Retinal pigment epithelial cell (primary cell): ENCODE results near the gene EPB41L4A.
A peak's percentile ranks its signal among the peaks of the same experiment; 100 is the strongest.

Experiments
- DNase-seq: peaks from one replicate; pipeline ENCODE4 v3.0.0-alpha.2; 2010; ENCODE audit warnings: low read depth
- H3K4me3 ChIP-seq: 2 replicates; pipeline ENCODE4 v1.5.1; 2011; ENCODE audit warnings: mild to moderate bottlenecking, low read length, control low read depth, moderate library complexity
- CTCF ChIP-seq: conservative IDR thresholded peaks from 2 replicates; pipeline ENCODE4 v1.5.1; 2011; ENCODE audit warnings: low read depth, low read length, control low read depth, inconsistent platforms

Gene EPB41L4A

GRCh38 chr5:112353678-112354077 is 65.4 kb downstream of the EPB41L4A start:
- no peak overlapping the region for H3K4me3 ChIP-seq
- no peak for DNase-seq
- TF ChIP-seq CTCF: no peak

- no peak overlapping the region for H3K4me3 ChIP-seq
- TF ChIP-seq CTCF: no peak
- peak; percentile 60 for DNase-seq
These were observed 67.9 kb downstream of the EPB41L4A start for GRCh38 chr5:112351225-112351624.

- DNase-seq: no peak
- H3K4me3 ChIP-seq: no peak overlapping the region
- no peak for TF ChIP-seq CTCF
These were observed 68.5 kb downstream of the EPB41L4A start for GRCh38 chr5:112350626-112351025.

GRCh38 chr5:112349371-112349770 is 69.7 kb downstream of the EPB41L4A start:
- TF ChIP-seq CTCF: no peak
- H3K4me3 ChIP-seq: no peak overlapping the region
- DNase-seq: no peak

- no peak for DNase-seq
- TF ChIP-seq CTCF: no peak
- no peak overlapping the region for H3K4me3 ChIP-seq
These were observed 70.2 kb downstream of the EPB41L4A start for GRCh38 chr5:112348915-112349314.

- no peak for DNase-seq
- H3K4me3 ChIP-seq: no peak overlapping the region
- TF ChIP-seq CTCF: no peak
These were observed 70.7 kb downstream of the EPB41L4A start for GRCh38 chr5:112348387-112348786.

- no peak overlapping the region for H3K4me3 ChIP-seq
- no peak for DNase-seq
- TF ChIP-seq CTCF: no peak
These were observed 72.5 kb downstream of the EPB41L4A start for GRCh38 chr5:112346411-112347044.
